Astrocyte (in vitro differentiated cells and primary cell): Measurements from ENCODE around the gene IL1B. TPM values are rescaled to one million over a fixed set of nuclear protein-coding genes. Genes with fewer than 3 reads are reported as not detected.

Source experiments
- DNase-seq: peaks from one replicate; pipeline ENCODE4 v3.0.0-alpha.2; 2010; ENCODE audit warnings: low read depth
- FAIRE-seq: peaks from 2 replicates; lab custom pipeline; 2011; peaks lifted over from hg19 to GRCh38; lab: Jason Lieb, UNC
- H2AFZ ChIP-seq: 2 replicates; pipeline ENCODE4 v1.6.0; 2012; ENCODE audit warnings: low read depth, low read length, inconsistent platforms
- H3K27ac ChIP-seq: 2 replicates; pipeline ENCODE4 v1.5.1; 2011; ENCODE audit warnings: low read depth, low read length, inconsistent platforms
- H3K27me3 ChIP-seq: 2 replicates; pipeline ENCODE4 v1.6.0; 2011; ENCODE audit warnings: low read length, inconsistent platforms; ENCODE audit not compliant: insufficient read depth
- H3K36me3 ChIP-seq: 2 replicates; pipeline ENCODE4 v1.5.1; 2011; ENCODE audit warnings: low read length, inconsistent platforms; ENCODE audit not compliant: insufficient read depth
- H3K4me1 ChIP-seq: 2 replicates; pipeline ENCODE4 v1.5.1; 2011; ENCODE audit warnings: low read length, inconsistent platforms; ENCODE audit not compliant: insufficient read depth
- H3K4me2 ChIP-seq: 2 replicates; pipeline ENCODE4 v1.6.0; 2012; ENCODE audit warnings: low read length, inconsistent platforms
- H3K4me3 ChIP-seq: 2 replicates; pipeline ENCODE4 v1.5.1; 2011; ENCODE audit warnings: low read depth, mild to moderate bottlenecking, low read length, inconsistent platforms; ENCODE audit not compliant: insufficient read depth
- H3K79me2 ChIP-seq: 2 replicates; pipeline ENCODE4 v1.6.0; 2012; ENCODE audit warnings: mild to moderate bottlenecking, low read length, inconsistent platforms; ENCODE audit not compliant: insufficient read depth
- H3K9ac ChIP-seq: 2 replicates; pipeline ENCODE4 v1.6.0; 2012; ENCODE audit warnings: mild to moderate bottlenecking, low read length, inconsistent platforms
- H3K9me3 ChIP-seq: 2 replicates; pipeline ENCODE4 v1.5.1; 2012; ENCODE audit warnings: low read depth, mild to moderate bottlenecking, low read length, inconsistent platforms; ENCODE audit not compliant: insufficient read depth
- H4K20me1 ChIP-seq: 2 replicates; pipeline ENCODE4 v1.6.0; 2012; ENCODE audit warnings: low read length, inconsistent platforms; ENCODE audit not compliant: insufficient read depth
- H3K27ac Mint-ChIP-seq: one replicate; pipeline ENCODE4 v1.8.0; 2021; ENCODE audit warnings: mild to moderate bottlenecking, mixed read lengths; ENCODE audit not compliant: unreplicated experiment
- H3K27me3 Mint-ChIP-seq: one replicate; pipeline ENCODE4 v1.8.0; 2021; ENCODE audit warnings: low read depth, mixed read lengths; ENCODE audit not compliant: unreplicated experiment
- H3K36me3 Mint-ChIP-seq: one replicate; pipeline ENCODE4 v1.8.0; 2021; ENCODE audit warnings: low read depth, mixed read lengths; ENCODE audit not compliant: unreplicated experiment
- H3K4me1 Mint-ChIP-seq: one replicate; pipeline ENCODE4 v1.8.0; 2021; ENCODE audit warnings: low read depth, mixed read lengths; ENCODE audit not compliant: unreplicated experiment
- H3K4me3 Mint-ChIP-seq: one replicate; pipeline ENCODE4 v1.8.0; 2021; ENCODE audit warnings: mild to moderate bottlenecking, moderate library complexity, mixed read lengths; ENCODE audit not compliant: unreplicated experiment
- H3K9me3 Mint-ChIP-seq: one replicate; pipeline ENCODE4 v1.8.0; 2021; ENCODE audit warnings: mild to moderate bottlenecking, mixed read lengths; ENCODE audit not compliant: unreplicated experiment
- CTCF ChIP-seq: IDR thresholded peaks from 2 replicates; pipeline ENCODE4 v1.5.1; 2011; ENCODE audit warnings: low read depth, mild to moderate bottlenecking, inconsistent platforms, low read length, moderate library complexity; ENCODE audit not compliant: insufficient read depth
- EZH2 ChIP-seq: IDR thresholded peaks from 2 replicates; pipeline ENCODE4 v1.6.1; 2012; ENCODE audit warnings: mild to moderate bottlenecking, low read length, inconsistent platforms; ENCODE audit not compliant: insufficient read depth
- total RNA-seq: library from RNA; stranded (reverse); gene quantifications from 2 replicates; pipeline ENCODE4 v1.2.1, GENCODE V29; 2021

IL1B gene
- total RNA-seq, 1 donor from 2014 or later, result not detected

DNA sequence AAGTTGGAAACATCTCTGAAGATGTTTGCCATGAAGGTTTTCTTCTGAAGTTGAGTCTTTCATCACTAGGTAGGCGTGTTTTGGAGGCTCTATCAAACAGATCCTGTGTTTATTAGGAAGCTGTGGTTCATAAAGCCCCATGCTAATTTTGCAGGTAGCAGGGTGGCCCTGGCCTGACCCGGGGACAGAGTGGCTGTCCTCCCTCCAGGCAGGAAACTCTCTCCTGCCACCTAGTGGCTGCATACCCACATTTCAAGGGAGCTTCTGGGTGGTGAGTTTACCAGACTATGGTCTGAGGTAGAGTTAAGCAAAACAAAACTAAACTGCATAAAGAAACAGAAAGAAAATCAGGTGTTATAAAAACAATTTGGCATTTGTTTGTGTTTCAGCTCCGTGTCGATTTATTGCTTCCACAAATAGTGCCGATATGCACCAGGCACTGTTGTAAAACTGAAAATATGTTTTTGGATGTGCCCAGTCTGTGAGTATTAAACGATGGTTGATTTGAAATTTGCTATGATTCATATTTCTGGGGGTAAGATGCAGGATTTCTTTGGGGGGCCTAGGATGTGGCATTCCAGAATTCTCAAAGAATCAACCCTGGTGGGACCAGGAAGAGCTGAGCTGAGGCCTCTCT lies 48.4 kb upstream of the IL1B start:
- no peak overlapping the region for H2AFZ ChIP-seq
- no peaks in the 10 kb centered on the region for H3K36me3 Mint-ChIP-seq
- H3K4me3 Mint-ChIP-seq, result no peak overlapping the region
- H3K79me2 ChIP-seq, result no peaks in the 10 kb centered on the region
- DNase-seq (no peak), FAIRE-seq (no peak)
- no peak overlapping the region for H3K4me3 ChIP-seq
- H3K4me1 Mint-ChIP-seq, result peaks cover 8% of the 10 kb centered on the region
- H3K27me3 ChIP-seq, result no peaks in the 10 kb centered on the region
- peaks cover 12% of the 10 kb centered on the region for H3K27me3 Mint-ChIP-seq
- H4K20me1 ChIP-seq, result no peaks in the 10 kb centered on the region
- no peaks in the 10 kb centered on the region for H3K9me3 Mint-ChIP-seq
- H3K27ac ChIP-seq, result no peak overlapping the region
- peak; percentile 48 for TF ChIP-seq CTCF
- no peak for TF ChIP-seq EZH2
- H3K4me2 ChIP-seq, result no peak overlapping the region
- no peak overlapping the region for H3K27ac Mint-ChIP-seq
- no peaks in the 10 kb centered on the region for H3K36me3 ChIP-seq
- H3K9ac ChIP-seq, result no peak overlapping the region
- no peaks in the 10 kb centered on the region for H3K9me3 ChIP-seq
- peaks cover 19% of the 10 kb centered on the region for H3K4me1 ChIP-seq

GRCh38 chr2:112883669-112884068 lies 47.1 kb upstream of the IL1B start:
- Histone ChIP-seq H3K4me2 (no peak overlapping the region), H3K79me2 (no peaks in the 10 kb centered on the region), H3K36me3 (no peaks in the 10 kb centered on the region), H4K20me1 (no peaks in the 10 kb centered on the region), H3K4me1 (peaks cover 25% of the 10 kb centered on the region), H3K27ac (no peak overlapping the region), H2AFZ (no peak overlapping the region), H3K27me3 (no peaks in the 10 kb centered on the region), H3K4me3 (no peak overlapping the region), H3K9ac (no peak overlapping the region), H3K9me3 (no peaks in the 10 kb centered on the region)
- DNase-seq, result no peak
- Mint-ChIP-seq H3K9me3 (peaks cover under 1% of the 10 kb centered on the region), H3K36me3 (no peaks in the 10 kb centered on the region), H3K4me1 (peaks cover 10% of the 10 kb centered on the region), H3K27me3 (peaks cover 8% of the 10 kb centered on the region), H3K27ac (no peak overlapping the region), H3K4me3 (no peak overlapping the region)
- FAIRE-seq, result no peak
- TF ChIP-seq CTCF (no peak), EZH2 (no peak)
